Nephron (organoid): ENCODE results near the gene CCNDBP1.
"Not testable (repeated sequence)": the region's sequence is repeated elsewhere in the genome, so short reads cannot be mapped to it uniquely, and the experiment has no call there.

Experiments used
- H3K27ac Mint-ChIP-seq, 3 experiments: 2 replicates each; pipeline ENCODE4 v1.8.0; 2020; ENCODE audit warnings: mixed read lengths in 3 of 3, mild to moderate bottlenecking in 2 of 3, moderate library complexity in 1 of 3
- H3K27me3 Mint-ChIP-seq: 2 replicates; pipeline ENCODE4 v1.8.0; 2021; ENCODE audit warnings: low read depth, mild to moderate bottlenecking, moderate library complexity, mixed read lengths
- H3K36me3 Mint-ChIP-seq: 2 replicates; pipeline ENCODE4 v1.8.0; 2020; ENCODE audit warnings: low read depth, mixed read lengths
- H3K4me1 Mint-ChIP-seq: 2 replicates; pipeline ENCODE4 v1.8.0; 2020; ENCODE audit warnings: mixed read lengths
- H3K4me3 Mint-ChIP-seq, 3 experiments: 2 replicates each; pipeline ENCODE4 v1.8.0; 2020; ENCODE audit warnings: mild to moderate bottlenecking in 3 of 3, mixed read lengths in 3 of 3, moderate library complexity in 2 of 3
- H3K9me3 Mint-ChIP-seq: 2 replicates; pipeline ENCODE4 v1.8.0; 2020; ENCODE audit warnings: mixed read lengths
- CTCF ChIP-seq, 3 experiments: fragments of 200-600 bp; sonication (generic); IDR thresholded peaks; one replicate each; pipeline ENCODE4 v1.5.0; 2021; ENCODE audit warnings: antibody characterized with exemption in 3 of 3; ENCODE audit not compliant: unreplicated experiment in 3 of 3

CCNDBP1 gene

GRCh38 chr15:43218908-43219706, 33.9 kb downstream of the CCNDBP1 start:
- Mint-ChIP-seq H3K27me3 (peaks cover 17% of the 10 kb centered on the region), H3K27ac (no peak overlapping the region), H3K4me3 (no peak overlapping the region), H3K4me1 (no peaks in the 10 kb centered on the region), H3K36me3 (no peaks in the 10 kb centered on the region), H3K9me3 (no peaks in the 10 kb centered on the region)
- TF ChIP-seq CTCF (IDR thresholded peaks at IDR 0.05; ENCODE audit: unreplicated experiment in 3 of 3) = peak in 1 of 3 experiments; percentile 22

- Mint-ChIP-seq H3K36me3 (no peaks in the 10 kb centered on the region), H3K4me3 (no peak overlapping the region), H3K4me1 (no peaks in the 10 kb centered on the region), H3K27me3 (peaks cover 14% of the 10 kb centered on the region), H3K27ac (no peak overlapping the region), H3K9me3 (no peaks in the 10 kb centered on the region)
- no peak for TF ChIP-seq CTCF (IDR thresholded peaks at IDR 0.05; ENCODE audit: unreplicated experiment in 3 of 3)
These were observed 35.0 kb downstream of the CCNDBP1 start for GRCh38 chr15:43219929-43220928.

GRCh38 chr15:43220991-43221403, 35.8 kb downstream of the CCNDBP1 start, which contains the start of gene EPB42:
Gene EPB42, minus strand, starts transcription at chr15:43221018. Its CDS starts 193 bp downstream, at chr15:43220825.
- H3K27ac Mint-ChIP-seq = no peak within 1 kb of the TSS
- no peak for TF ChIP-seq CTCF (IDR thresholded peaks at IDR 0.05; ENCODE audit: unreplicated experiment in 3 of 3)
- no peak within 1 kb of the TSS for H3K4me3 Mint-ChIP-seq
- no peaks in the 10 kb centered on the region for H3K4me1 Mint-ChIP-seq
- H3K9me3 Mint-ChIP-seq = no peaks in the 10 kb centered on the region
- peaks cover 20% of the 10 kb centered on the region for H3K27me3 Mint-ChIP-seq
- no peaks in the 10 kb centered on the region for H3K36me3 Mint-ChIP-seq

- Mint-ChIP-seq H3K27me3 (peaks cover 20% of the 10 kb centered on the region), H3K4me3 (no peak overlapping the region), H3K27ac (no peak overlapping the region), H3K36me3 (no peaks in the 10 kb centered on the region), H3K9me3 (no peaks in the 10 kb centered on the region), H3K4me1 (no peaks in the 10 kb centered on the region)
- no peak for TF ChIP-seq CTCF (IDR thresholded peaks at IDR 0.05; ENCODE audit: unreplicated experiment in 3 of 3)
These were observed 36.2 kb downstream of the CCNDBP1 start for GRCh38 chr15:43221422-43221821.

GRCh38 chr15:43225201-43225949, 40.2 kb downstream of the CCNDBP1 start:
- TF ChIP-seq CTCF (IDR thresholded peaks at IDR 0.05; ENCODE audit: unreplicated experiment in 3 of 3) = peak; percentile 58 to 65 (median 64)
- Mint-ChIP-seq H3K4me1 (no peaks in the 10 kb centered on the region), H3K27ac (no peak overlapping the region), H3K4me3 (no peak overlapping the region), H3K36me3 (no peaks in the 10 kb centered on the region), H3K9me3 (no peaks in the 10 kb centered on the region), H3K27me3 (peaks cover 29% of the 10 kb centered on the region)

GRCh38 chr15:43225950-43226255, 40.7 kb downstream of the CCNDBP1 start:
- not testable (repeated sequence) for H3K4me3 Mint-ChIP-seq, H3K36me3 Mint-ChIP-seq, H3K4me1 Mint-ChIP-seq, H3K27ac Mint-ChIP-seq, H3K9me3 Mint-ChIP-seq
- H3K27me3 Mint-ChIP-seq = peaks cover 30% of the 10 kb centered on the region
